ENCODE data around the gene LRRC57. TPM values are rescaled to one million over a fixed set of nuclear protein-coding genes. Genes with fewer than 3 reads are reported as not detected.
A peak's percentile ranks its signal among the peaks of the same experiment; 100 is the strongest.

Gene LRRC57
- total and polyA plus RNA-seq, 2 of the 13 experiments (the other 11 are each of a cell fraction or from before 2014, with no cell fraction given), result 5.8 to 14.8 TPM

GRCh38 chr15:42495361-42496212 lies 53.0 kb downstream of the LRRC57 start, which contains the start of gene SNAP23 (continued):
- TF ChIP-seq, protein P1, sequence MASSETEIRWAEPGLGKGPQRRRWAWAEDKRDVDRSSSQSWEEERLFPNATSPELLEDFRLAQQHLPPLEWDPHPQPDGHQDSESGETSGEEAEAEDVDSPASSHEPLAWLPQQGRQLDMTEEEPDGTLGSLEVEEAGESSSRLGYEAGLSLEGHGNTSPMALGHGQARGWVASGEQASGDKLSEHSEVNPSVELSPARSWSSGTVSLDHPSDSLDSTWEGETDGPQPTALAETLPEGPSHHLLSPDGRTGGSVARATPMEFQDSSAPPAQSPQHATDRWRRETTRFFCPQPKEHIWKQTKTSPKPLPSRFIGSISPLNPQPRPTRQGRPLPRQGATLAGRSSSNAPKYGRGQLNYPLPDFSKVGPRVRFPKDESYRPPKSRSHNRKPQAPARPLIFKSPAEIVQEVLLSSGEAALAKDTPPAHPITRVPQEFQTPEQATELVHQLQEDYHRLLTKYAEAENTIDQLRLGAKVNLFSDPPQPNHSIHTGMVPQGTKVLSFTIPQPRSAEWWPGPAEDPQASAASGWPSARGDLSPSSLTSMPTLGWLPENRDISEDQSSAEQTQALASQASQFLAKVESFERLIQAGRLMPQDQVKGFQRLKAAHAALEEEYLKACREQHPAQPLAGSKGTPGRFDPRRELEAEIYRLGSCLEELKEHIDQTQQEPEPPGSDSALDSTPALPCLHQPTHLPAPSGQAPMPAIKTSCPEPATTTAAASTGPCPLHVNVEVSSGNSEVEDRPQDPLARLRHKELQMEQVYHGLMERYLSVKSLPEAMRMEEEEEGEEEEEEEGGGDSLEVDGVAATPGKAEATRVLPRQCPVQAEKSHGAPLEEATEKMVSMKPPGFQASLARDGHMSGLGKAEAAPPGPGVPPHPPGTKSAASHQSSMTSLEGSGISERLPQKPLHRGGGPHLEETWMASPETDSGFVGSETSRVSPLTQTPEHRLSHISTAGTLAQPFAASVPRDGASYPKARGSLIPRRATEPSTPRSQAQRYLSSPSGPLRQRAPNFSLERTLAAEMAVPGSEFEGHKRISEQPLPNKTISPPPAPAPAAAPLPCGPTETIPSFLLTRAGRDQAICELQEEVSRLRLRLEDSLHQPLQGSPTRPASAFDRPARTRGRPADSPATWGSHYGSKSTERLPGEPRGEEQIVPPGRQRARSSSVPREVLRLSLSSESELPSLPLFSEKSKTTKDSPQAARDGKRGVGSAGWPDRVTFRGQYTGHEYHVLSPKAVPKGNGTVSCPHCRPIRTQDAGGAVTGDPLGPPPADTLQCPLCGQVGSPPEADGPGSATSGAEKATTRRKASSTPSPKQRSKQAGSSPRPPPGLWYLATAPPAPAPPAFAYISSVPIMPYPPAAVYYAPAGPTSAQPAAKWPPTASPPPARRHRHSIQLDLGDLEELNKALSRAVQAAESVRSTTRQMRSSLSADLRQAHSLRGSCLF (CRISPR knock-in tag; IDR thresholded peaks at IDR 0.05; ENCODE audit: borderline replicate concordance), result no peak
- TF ChIP-seq FOXP4 (CRISPR knock-in tag; IDR thresholded peaks at IDR 0.05), result no peak
- peak; percentile 50; the same call in 1 of the 2 replicates for TF ChIP-seq ATF2 (CRISPR knock-in tag; IDR thresholded peaks at IDR 0.05)
- TF ChIP-seq FOXO1 (CRISPR knock-in tag; IDR thresholded peaks at IDR 0.05), result peak; percentile 47
- TF ChIP-seq XRCC5 (optimal IDR thresholded peaks at IDR 0.05; ENCODE audit: low read length), result peak; percentile 75
- TF ChIP-seq, protein P2, sequence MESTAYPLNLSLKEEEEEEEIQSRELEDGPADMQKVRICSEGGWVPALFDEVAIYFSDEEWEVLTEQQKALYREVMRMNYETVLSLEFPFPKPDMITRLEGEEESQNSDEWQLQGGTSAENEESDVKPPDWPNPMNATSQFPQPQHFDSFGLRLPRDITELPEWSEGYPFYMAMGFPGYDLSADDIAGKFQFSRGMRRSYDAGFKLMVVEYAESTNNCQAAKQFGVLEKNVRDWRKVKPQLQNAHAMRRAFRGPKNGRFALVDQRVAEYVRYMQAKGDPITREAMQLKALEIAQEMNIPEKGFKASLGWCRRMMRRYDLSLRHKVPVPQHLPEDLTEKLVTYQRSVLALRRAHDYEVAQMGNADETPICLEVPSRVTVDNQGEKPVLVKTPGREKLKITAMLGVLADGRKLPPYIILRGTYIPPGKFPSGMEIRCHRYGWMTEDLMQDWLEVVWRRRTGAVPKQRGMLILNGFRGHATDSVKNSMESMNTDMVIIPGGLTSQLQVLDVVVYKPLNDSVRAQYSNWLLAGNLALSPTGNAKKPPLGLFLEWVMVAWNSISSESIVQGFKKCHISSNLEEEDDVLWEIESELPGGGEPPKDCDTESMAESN (CRISPR knock-in tag; conservative IDR thresholded peaks at IDR 0.05), result no peak
- no peak for TF ChIP-seq MATR3 (CRISPR knock-in tag; IDR thresholded peaks at IDR 0.05)
- TF ChIP-seq PRMT3 (CRISPR knock-in tag; IDR thresholded peaks at IDR 0.05; ENCODE audit: borderline replicate concordance, low read depth), result no peak
- TF ChIP-seq SCMH1 (CRISPR knock-in tag; IDR thresholded peaks at IDR 0.05; ENCODE audit: borderline replicate concordance), result no peak
- TF ChIP-seq SSRP1 (CRISPR knock-in tag; IDR thresholded peaks at IDR 0.05), result peak; percentile 77; the same call in 1 of the 2 replicates
- TF ChIP-seq ZNF577 (CRISPR knock-in tag; IDR thresholded peaks at IDR 0.05; ENCODE audit: borderline replicate concordance, low read depth), result no peak
- peak; percentile 57; the same call in 1 of the 2 replicates for TF ChIP-seq ZNF225 (CRISPR knock-in tag; IDR thresholded peaks at IDR 0.05)
- no peak for TF ChIP-seq DR1 (CRISPR knock-in tag; IDR thresholded peaks at IDR 0.05)
- TF ChIP-seq ZNF839 (CRISPR knock-in tag; IDR thresholded peaks at IDR 0.05; ENCODE audit: borderline replicate concordance), result peak; percentile 75; the same call in 1 of the 2 replicates
- peak; percentile 26; the same call in 1 of the 2 replicates for TF ChIP-seq RXRA (CRISPR knock-in tag; IDR thresholded peaks at IDR 0.05)

Measured in HepG2 (cell line).